ENCODE measurements around the gene AGER.

DNA sequence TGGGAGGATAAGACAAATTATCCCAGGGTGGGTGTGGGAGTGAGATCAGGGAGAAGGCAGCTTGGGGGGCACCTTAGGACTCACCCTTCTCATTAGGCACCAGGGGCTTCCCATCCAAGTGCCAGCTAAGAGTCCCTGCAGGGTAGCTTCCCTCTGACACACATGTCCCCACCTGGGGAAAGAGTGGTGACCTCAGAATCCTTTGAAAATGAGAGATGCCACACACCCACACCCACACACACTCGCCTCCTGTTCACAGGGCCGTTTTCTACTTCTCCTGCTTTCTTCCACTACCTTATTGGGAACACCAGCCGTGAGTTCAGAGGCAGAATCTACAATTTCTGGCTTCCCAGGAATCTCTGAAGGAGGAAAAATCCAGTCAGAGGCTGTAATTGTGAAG lies 1.0 kb downstream of the AGER start:
- TF ChIP-seq, protein P1, sequence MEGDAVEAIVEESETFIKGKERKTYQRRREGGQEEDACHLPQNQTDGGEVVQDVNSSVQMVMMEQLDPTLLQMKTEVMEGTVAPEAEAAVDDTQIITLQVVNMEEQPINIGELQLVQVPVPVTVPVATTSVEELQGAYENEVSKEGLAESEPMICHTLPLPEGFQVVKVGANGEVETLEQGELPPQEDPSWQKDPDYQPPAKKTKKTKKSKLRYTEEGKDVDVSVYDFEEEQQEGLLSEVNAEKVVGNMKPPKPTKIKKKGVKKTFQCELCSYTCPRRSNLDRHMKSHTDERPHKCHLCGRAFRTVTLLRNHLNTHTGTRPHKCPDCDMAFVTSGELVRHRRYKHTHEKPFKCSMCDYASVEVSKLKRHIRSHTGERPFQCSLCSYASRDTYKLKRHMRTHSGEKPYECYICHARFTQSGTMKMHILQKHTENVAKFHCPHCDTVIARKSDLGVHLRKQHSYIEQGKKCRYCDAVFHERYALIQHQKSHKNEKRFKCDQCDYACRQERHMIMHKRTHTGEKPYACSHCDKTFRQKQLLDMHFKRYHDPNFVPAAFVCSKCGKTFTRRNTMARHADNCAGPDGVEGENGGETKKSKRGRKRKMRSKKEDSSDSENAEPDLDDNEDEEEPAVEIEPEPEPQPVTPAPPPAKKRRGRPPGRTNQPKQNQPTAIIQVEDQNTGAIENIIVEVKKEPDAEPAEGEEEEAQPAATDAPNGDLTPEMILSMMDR (IDR thresholded peaks at IDR 0.05; ENCODE audit: insufficient read depth, low read length, poor library complexity, severe bottlenecking): no peak
- TF ChIP-seq EZH2phosphoT487 (conservative IDR thresholded peaks at IDR 0.05; ENCODE audit: low read length): no peak

Measured in SU-DHL-6 (cell line).